NCI-H2029 treated with DMSO at 0.1 percent for 48 hours (cell line): ENCODE results near the gene ZNF382.
A peak's percentile ranks its signal among the peaks of the same experiment; 100 is the strongest.
"Not testable (repeated sequence)": the region's sequence is repeated elsewhere in the genome, so short reads cannot be mapped to it uniquely, and the experiment has no call there.

Experiments used
- DNase-seq: peaks from one replicate; lab custom pipeline; 2025; lab: John Stamatoyannopoulos, UW

The ZNF382 gene

DNA sequence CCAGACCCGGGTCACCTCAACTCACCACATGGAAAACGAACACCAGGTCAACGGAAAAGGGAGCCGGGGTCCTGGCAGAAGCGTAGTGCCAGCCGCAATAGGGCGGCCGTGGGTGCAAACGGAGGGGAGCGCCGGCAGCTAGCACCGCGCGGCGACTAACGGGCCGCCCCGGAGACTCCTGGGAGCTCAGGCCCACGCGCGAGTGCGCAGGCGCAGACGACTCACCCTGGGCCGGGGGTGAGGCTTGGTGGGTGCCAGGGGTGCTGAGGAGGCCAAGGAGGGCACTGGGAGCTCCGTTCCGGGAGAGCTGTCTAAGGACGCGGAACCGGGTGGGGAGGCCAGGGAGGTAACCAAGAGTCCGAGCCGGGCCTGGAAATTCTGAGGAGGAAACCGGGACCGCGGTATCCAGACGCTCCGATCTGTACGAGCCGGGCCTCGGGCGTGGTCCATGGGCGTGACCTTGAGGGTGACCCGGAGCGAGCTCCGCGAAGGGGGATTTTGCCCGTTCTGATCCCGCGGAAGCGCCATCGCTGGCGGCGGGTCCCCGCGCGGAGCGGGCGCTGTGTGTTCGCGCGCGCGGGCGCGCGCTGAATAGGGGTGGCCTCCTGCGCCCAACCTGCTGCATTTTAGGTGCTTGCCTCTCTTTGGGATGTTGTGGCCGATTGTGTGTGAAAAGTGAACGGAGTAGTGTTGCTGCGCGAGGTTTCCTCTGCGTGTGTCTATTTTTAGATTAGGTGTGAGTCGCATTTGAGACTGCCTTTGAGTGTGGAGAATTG, at the start of gene ZNF382:
TSS of gene ZNF382 (plus strand) at position 213 of the 776 bp plus-strand sequence. CDS start 4,602 bp downstream, outside the sequence.
- peak; percentile 54 for DNase-seq

DNA sequence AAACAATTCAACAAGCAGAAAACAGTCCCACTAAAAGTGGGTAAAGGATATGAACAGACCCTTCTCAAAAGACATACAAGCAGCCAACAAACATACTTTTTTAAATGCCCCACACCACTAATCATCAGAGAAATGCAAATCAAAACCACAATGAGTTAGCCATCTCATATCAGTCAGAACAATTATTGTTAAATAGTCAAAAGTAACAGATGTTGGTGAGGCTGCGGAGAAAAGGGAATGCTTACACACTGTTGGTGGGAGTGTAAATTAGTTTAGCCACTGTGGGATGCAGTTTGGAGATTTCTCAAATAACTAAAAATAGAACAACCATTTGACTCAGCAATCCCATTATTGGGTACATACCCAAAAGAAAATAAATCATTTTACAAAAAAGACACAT, 40.7 kb upstream of the ZNF382 start:
- DNase-seq, result no peak

DNA sequence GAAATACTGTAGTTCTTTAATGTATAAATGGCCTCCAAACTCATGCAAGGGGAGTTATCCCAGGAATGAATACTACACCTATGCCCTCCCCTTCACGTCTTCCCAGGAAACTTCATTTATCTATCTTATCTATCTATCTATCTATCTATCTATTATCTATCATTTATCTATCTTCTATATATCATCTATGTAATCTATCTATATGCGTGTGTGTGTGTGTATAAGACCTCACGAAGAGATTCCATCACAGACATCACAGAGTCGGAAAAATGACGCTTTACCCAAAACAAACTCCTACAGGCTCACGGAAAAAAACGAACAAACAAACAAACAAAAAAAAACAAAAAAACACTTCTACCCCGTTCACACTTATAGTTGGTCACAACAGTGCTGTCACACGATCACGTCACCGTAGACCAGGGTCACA, 32.5 kb upstream of the ZNF382 start:
- no peak for DNase-seq

DNA sequence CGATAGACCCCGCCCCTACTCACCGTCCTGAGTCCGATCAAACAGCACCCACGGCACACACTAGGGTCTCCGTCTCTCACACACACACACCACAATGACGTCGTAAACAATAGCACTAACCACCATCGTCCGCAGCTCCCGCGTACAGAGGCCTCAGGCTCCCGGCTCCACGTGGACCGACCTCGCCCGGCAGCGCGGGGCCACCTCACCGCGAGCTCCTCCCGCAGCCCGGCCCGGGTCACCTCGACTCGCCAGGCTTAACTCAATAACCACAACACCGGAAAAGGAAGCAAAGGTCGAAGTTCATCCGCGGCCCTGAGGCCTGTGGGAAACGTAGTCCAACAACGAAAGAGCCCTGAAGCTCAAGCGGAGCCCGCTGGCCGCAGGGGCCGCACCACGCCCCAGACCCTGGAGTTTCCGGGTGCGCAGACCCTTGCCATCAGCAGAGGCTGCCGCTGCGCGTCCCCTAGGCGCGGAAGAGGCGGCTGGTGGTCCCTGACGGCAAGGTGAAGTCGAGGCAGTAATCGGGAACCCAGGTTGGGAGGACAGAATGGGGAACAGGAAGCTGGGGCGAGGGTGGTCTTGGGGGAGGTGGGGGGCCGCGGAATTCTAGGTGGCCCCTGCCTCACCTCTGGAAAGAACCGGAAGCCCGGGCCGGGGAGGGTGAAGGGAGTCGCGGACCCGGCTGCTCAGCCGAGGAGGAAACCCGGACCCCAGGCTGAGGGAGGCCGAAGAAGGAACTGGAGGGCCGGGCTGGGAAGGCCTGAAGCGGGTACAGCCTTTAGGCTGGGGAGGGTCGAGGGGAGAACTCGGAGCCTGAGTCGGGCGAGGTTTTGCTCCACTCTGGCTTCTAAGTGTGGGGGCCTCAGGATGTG, 31.9 kb upstream of the ZNF382 start, which contains the start of gene ZNF529:
TSS of gene ZNF529 (minus strand) at position 273 of the 875 bp plus-strand sequence. CDS start 946 bp downstream, outside the sequence.
- peak; percentile 82 for DNase-seq

DNA sequence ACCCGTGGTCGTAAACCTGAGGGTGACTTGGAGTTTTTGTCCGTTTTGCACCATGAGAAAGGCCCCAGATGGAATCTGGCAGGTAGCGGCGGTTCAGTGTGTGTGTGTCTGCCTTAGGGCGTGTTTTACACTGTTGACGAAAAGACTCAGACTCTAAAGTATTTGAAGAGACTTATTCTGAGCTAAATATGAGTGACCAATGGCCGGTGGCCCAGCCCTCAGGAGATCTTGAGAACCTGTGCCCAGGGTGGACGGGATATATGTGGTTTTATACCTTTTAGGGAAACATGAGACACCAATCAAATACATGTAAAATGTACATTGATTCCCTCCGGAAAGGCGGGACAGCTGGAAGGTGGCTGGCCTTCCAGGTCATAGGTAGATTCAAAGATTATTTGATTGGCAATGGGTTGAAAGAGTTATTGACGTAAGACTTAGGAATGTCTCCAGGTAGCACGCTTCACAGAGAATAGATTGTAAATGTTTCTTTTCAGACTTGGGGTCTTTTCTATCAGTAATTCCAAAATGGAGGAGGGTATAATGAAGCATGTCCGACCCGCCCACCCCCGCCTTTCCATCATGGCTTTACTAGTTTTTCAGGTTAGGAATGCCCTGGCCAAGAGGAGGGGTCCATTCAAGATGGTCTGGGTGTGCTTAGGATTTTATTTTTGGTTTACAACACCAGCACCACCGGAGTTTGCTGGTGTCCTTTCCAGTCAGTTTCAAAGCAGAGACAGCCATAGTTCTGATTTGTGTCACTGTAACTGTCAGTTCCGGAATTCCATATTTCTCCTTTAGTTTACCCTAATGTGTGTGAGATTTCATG, 31.0 kb upstream of the ZNF382 start:
- DNase-seq, result no peak

DNA sequence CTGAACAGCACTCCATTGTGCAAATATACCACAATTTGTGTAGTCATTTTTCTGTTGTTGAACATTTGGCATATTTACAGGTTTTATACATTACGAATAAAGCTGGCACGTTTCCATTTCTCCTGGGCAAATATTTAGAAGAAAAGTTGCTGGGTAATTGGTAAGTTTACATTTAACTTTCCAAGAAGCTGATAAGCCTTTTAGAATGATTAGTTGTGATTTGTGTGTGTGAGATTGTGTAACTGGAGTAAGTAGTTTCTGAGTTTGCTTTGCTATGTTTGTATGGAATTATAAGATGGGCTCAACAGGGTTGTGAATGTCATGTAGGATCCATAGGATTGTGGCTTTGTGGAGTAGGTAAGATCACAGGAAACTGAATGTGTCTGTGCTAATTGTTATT, 30.4 kb upstream of the ZNF382 start:
- DNase-seq, result no peak

DNA sequence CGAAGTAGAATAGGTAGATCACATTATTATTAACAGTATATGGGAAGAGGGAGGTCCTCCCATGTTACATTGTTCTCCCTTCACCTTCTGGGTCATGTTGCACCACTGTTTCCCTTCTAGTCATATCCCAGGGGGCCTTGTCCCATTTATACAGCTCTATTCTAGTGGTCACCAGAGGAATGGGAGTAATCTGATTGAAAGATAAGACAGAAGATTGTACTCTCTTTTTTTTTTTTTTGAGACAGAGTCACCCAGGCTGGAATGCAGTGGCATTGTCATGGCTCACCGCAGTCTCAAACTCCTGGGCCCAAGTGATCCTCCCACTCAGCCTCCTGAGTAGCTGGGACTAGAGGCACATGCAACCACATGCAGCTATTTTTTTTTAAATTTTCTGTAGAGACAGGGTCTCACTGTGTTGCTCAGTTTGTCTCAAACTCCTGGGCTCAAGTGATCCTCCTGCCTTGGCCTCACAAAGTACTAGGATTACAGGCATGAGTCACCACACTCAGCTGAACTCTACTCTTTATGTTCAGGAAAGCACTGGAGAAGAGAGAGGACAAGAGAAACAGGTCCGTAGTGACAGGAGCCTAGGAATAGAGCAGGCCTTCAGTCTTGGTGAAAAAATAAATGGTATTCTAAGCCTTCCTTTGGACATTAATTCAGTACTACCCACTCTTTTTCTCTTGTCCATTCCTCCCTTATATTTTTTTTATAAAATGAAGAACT, 27.7 kb upstream of the ZNF382 start:
- DNase-seq, result no peak

DNA sequence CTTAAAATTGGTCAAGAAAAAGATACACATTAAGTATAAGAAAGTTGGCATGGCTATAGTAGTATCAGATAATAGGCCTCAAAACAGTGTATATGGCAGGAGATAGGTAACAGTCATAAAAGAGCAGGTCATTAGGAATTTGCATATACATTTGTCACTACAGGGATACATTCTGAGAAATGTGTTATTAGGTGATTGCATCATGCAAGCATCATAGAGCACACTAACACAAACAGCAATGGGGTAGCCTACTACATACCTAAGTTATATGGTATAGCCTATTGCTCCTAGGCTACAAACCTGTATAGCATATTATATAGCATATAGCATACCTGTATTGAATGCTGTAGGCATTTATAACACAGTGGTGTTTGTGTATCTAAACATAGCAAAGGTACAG, 25.9 kb upstream of the ZNF382 start:
- no peak for DNase-seq

DNA sequence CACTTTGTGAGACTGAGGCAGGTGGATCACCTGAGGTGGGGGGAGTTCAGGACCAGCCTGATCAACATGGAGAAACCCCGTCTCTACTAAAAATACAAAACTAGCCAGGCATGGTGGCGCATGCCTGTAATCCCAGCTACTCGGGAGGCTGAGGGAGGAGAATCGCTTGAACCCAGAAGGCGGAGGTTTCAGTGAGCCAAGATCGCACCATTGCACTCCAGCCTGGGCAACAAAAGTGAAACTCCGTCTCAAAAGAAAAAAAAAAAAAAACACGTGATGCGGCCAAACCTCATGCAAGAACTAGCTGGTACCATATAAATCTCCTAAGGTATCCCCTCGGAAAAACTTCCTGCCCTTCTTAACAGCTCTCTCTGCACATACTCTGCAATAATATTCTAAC, 2.4 kb upstream of the ZNF382 start:
- DNase-seq, result not testable (repeated sequence)

DNA sequence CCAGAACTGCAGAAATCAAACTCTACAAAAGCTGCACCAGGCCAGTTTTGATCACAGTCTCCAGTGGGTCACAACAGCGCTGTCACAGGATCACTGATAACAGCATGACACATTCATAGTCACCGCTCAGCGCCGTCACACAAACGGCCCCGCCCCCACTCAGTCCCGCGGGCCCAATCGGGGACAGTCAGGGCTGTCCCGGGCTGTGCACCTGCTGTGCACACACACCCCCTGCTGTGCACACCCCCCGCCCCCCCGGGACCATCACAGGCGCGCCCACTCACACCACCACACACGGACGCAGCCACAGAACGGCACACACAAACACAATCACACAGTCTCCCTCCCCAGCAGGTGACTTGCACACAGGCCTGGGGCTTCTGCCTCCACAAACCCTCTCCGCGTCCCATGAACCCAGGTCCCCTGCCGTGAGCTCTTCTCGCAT, 435 bp upstream of the ZNF382 start:
- DNase-seq, result peak; percentile 24

DNA sequence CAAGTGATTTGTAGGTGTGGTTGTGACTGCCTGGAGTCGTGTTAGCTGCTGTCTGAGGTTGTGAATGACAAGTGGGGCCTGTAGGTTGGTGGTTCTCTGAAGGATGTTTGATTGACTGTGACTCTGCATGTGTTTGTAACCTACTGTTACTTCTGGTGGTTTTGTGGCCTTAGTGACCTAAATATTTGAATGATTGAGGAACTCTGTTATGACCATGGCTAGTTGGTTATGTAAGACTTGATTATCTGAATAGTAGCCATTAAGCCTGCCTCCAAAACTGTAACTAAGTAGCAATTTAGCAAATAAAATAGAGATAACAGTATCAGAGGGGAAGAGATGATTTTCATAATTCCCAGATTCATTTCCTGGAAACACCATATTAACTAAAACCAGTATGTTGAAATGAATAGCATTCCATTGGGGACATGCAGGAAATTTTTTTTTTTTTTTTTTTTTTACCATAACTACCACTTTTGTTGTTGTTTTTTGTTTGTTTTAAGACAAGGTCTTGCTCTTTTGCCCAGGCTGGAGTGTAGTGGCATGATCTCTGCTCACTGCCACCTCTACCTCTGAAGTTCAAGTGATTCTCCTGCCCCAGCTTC, 865 bp downstream of the ZNF382 start:
- DNase-seq, result peak; percentile 1

DNA sequence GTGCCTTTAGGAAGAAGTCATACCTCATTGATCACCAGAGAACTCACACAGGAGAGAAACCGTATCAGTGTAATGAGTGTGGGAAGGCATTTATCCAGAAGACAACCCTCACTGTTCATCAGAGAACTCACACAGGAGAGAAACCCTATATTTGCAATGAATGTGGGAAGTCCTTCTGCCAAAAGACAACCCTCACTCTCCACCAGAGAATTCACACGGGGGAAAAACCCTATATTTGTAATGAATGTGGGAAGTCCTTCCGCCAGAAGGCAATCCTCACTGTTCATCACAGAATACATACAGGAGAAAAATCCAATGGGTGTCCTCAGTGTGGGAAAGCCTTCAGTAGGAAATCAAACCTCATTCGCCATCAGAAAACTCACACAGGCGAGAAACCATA, 21.9 kb downstream of the ZNF382 start:
- DNase-seq, result no peak

DNA sequence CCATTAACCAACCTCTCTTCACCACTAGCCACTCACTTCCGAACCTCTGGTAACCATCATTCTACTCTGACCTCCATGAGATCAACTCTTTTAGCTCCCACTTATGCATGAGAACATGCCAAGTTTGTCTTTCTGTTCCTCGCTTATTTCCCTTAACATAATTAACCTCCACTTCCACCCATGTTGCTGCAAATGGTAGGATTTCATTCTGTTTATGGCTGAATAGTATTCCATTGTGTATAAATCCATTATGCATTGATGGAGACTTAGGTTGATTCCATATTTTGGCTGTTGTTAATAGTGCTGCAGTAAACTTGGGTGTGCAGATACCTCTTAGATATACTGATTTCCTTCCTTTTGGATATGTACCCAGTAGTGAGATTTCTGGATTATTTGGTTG, 30.2 kb downstream of the ZNF382 start:
- DNase-seq, result no peak

DNA sequence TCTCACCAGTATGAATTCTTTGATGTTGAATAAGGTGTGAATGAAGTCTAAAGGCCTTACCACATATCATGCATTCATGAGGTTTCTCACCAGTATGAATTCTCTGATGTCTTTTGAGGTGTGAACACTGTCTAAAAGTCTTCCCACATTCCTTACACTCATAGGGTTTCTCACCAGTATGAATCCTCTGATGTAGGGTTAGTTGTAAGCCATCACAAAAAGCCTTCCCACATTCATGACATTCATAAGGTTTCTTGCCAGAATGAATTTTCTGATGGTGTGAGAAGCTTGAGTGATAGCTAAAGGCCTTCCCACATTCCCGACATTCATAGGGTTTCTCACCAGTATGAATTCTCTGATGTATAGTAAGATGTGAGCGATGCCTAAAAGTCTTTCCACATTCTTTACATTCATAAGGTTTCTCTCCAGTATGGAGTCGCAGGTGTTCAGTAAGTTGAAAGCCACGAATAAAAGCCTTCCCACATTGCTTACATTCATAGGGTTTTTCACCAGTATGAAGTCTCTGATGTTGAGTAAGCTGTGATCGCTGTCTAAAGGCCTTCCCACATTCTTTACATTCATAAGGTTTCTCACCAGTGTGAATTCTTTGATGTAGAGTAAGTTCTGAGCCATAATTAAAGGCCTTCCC, 33.9 kb downstream of the ZNF382 start:
- DNase-seq, result no peak

DNA sequence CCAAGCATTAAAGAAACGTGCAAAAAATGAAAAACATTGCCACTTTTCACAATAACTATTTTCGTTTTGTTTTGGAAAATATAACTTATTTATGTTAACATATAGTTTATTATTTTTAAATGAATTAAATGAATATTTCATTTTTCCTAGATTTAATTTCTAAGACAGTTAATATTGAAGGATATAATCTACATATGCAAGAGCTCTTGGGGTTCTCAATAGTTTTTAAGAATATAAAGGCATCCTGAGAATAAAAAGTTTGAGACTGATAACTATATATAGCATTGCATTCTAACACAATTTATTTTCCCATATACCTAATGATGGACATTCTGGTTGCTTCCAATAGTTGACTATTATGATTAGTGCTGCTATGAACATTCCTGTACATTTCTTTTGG, 41.6 kb downstream of the ZNF382 start:
- DNase-seq, result no peak

DNA sequence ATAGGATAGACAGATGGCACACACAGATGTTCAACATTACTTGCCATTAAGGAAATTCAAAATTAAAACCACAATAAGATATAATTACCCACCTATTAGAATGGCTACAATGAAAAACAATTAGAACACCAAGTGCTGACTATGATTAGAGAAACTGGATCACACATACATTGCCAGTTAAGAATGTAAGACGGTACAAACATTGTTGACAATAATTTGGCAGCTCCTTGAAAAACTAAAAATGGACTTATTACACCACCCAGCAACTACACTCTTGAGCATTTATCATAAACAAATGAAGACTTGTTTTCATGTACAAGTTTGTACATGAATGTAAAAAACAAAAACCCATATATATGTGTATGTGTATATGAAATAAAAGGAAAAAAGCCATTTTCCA, 47.8 kb downstream of the ZNF382 start:
- no peak for DNase-seq

DNA sequence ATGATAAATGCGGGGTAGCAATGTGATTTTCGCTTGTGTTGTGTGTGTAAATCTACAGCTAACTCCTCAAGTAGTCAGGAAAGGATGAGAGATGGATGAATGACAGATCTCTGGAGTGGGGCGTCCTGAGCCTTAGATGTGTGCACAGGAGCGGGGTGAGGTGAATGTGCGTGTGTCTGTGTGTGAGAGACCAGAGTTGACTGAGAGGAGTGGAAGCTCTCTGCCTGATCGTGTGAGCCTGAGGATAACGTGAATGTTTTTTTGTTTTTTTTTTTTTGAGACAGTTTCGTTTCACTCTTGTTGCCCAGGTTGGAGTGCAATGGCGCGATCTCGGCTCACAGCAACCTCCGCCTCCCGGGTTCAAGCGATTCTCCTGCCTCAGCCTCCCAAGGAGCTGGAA, 60.7 kb downstream of the ZNF382 start:
- DNase-seq, result no peak

DNA sequence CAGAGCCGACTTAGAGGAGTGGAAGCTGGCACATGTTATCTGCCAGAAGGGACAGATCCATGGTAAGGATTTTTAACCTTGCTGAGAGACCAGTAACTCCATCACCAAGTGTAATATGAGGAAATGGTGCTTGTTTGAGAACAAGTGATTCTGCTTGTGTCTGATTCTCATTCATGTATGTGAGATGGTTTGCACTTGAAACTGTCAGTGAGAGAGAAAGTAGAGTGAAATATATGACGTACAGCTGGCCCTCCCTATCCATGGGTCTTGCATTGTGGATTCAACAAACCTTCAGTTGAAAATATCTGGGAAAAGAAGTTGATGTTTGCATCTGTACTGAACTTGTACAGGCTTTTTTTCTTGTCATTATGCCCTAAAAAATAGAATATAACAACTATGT, 63.5 kb downstream of the ZNF382 start:
- no peak for DNase-seq

DNA sequence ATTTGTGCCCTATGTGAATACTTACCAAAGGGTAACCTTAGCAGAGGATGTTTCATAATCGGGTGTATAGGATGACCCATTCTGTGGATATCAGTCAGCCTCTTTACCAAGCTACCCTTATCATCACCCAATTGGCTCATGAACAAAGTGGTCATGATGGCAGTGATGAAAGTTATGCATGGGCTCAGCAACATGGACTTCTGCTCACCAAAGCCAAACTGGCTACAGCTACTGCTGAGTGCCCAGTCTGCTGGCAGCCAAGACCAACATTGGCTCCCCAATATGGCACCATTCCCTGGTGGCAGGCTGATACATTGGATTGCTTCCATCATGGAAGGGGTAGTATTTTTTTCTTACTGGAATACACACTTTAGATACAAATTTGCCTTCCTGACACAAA, 67.3 kb downstream of the ZNF382 start:
- DNase-seq, result no peak

DNA sequence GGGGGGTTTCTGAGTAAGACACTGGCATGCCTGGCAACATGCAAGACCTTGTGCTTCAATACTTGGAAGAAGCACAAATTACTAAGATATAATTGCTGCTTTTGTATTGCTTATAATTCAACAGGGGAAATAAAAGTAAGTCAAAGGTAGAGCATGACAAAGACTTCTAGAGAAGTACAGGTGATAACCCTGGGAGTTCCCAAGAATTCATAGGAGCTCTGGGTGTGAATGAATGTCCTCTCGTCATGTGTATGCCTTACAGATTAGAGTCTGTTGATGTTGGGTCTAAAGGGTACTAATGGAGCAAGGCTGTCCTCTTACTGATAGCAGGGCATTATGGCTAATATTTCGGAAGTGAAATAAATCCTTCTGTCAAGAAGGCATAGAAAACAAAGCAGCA, 69.1 kb downstream of the ZNF382 start:
- no peak for DNase-seq
